GM21576 (cell line): ENCODE results near the gene ANKLE1.

Source experiments
- ATAC-seq: cut with Tn5 transposase; IDR thresholded peaks from one replicate; pipeline ENCODE4 v1.9.1; 2021; ENCODE audit warnings: mild to moderate bottlenecking, moderate library complexity; ENCODE audit not compliant: unreplicated experiment

The ANKLE1 gene

GRCh38 chr19:17325133-17325532 lies 43.4 kb downstream of the ANKLE1 start:
- ATAC-seq = no peak

- ATAC-seq = no peak
Observed at GRCh38 chr19:17325881-17326594, 44.3 kb downstream of the ANKLE1 start.

GRCh38 chr19:17326595-17326966 lies 44.9 kb downstream of the ANKLE1 start:
- no peak for ATAC-seq

GRCh38 chr19:17327068-17327653 lies 45.5 kb downstream of the ANKLE1 start:
- no peak for ATAC-seq

- no peak for ATAC-seq
Observed at GRCh38 chr19:17327654-17328516, 46.2 kb downstream of the ANKLE1 start.

GRCh38 chr19:17328517-17329365 lies 47.0 kb downstream of the ANKLE1 start:
- ATAC-seq = no peak

GRCh38 chr19:17329366-17330261 lies 47.9 kb downstream of the ANKLE1 start:
- no peak for ATAC-seq

GRCh38 chr19:17330262-17331044 lies 48.8 kb downstream of the ANKLE1 start:
- ATAC-seq = no peak

- no peak for ATAC-seq
Observed at GRCh38 chr19:17331045-17331558, 49.4 kb downstream of the ANKLE1 start.

GRCh38 chr19:17332360-17332676 lies 50.6 kb downstream of the ANKLE1 start:
- ATAC-seq = no peak

- ATAC-seq = no peak
Observed at GRCh38 chr19:17332677-17333581, 51.2 kb downstream of the ANKLE1 start.

GRCh38 chr19:17333611-17334413 lies 52.1 kb downstream of the ANKLE1 start:
- ATAC-seq = no peak

GRCh38 chr19:17334414-17335409 lies 53.0 kb downstream of the ANKLE1 start, which contains the start of gene ANO8:
ANO8 (minus strand) TSS chr19:17334855; CDS start chr19:17334670, 185 bp downstream.
- peak; percentile 35 for ATAC-seq

- ATAC-seq = no peak
Observed at GRCh38 chr19:17335575-17335974, 53.9 kb downstream of the ANKLE1 start.
